NCI-H128 (cell line): ENCODE measurements around the gene GNAQ.
"Not testable (repeated sequence)": the region's sequence is repeated elsewhere in the genome, so short reads cannot be mapped to it uniquely, and the experiment has no call there.

Experiments
- DNase-seq: peaks from one replicate; lab custom pipeline; 2025; ENCODE audit not compliant: unreplicated experiment; lab: John Stamatoyannopoulos, UW

GNAQ gene

GRCh38 chr9:77710316-77710715, 321.3 kb downstream of the GNAQ start:
- no peak for DNase-seq

- DNase-seq, result no peak
Observed at GRCh38 chr9:77708064-77708815, 323.4 kb downstream of the GNAQ start.

GRCh38 chr9:77707383-77708063, 324.1 kb downstream of the GNAQ start:
- no peak for DNase-seq

GRCh38 chr9:77705636-77706035, 326.0 kb downstream of the GNAQ start:
- DNase-seq, result no peak

GRCh38 chr9:77702521-77703390, 328.9 kb downstream of the GNAQ start:
- DNase-seq, result not testable (repeated sequence)

GRCh38 chr9:77697238-77697984, 334.2 kb downstream of the GNAQ start:
- no peak for DNase-seq

GRCh38 chr9:77690723-77691122, 340.9 kb downstream of the GNAQ start:
- not testable (repeated sequence) for DNase-seq

GRCh38 chr9:77690119-77690518, 341.5 kb downstream of the GNAQ start:
- not testable (repeated sequence) for DNase-seq

- DNase-seq, result not testable (repeated sequence)
Observed at GRCh38 chr9:77687737-77688136, 343.9 kb downstream of the GNAQ start.

- no peak for DNase-seq
Observed at GRCh38 chr9:77680581-77680980, 351.0 kb downstream of the GNAQ start.

- no peak for DNase-seq
Observed at GRCh38 chr9:77679661-77680368, 351.8 kb downstream of the GNAQ start.

GRCh38 chr9:77679088-77679487, 352.5 kb downstream of the GNAQ start:
- no peak for DNase-seq

- no peak for DNase-seq
Observed at GRCh38 chr9:77677957-77678535, 353.6 kb downstream of the GNAQ start.

- DNase-seq, result no peak
Observed at GRCh38 chr9:77677397-77677796, 354.2 kb downstream of the GNAQ start.

GRCh38 chr9:77673941-77674791, 357.4 kb downstream of the GNAQ start:
- DNase-seq, result no peak

- DNase-seq, result no peak
Observed at GRCh38 chr9:77672183-77672582, 359.4 kb downstream of the GNAQ start.

- no peak for DNase-seq
Observed at GRCh38 chr9:77667151-77667550, 364.5 kb downstream of the GNAQ start.
